GM23338 (cell line): ENCODE measurements around the gene SMOC1. TPM values are rescaled to one million over a fixed set of nuclear protein-coding genes. Genes with fewer than 3 reads are reported as not detected.

Experiments
- ATAC-seq: fragments of 200-7000 bp; cut with Tn5 transposase; 3 replicates; pipeline ENCODE4 v1.9.1; 2020
- DNase-seq: peaks from one replicate; pipeline ENCODE4 v3.0.0-alpha.2; 2015; ENCODE audit warnings: low spot score
- H2AFZ ChIP-seq: fragments of 200-600 bp; sonication (generic); 2 replicates; pipeline ENCODE4 v1.8.0; 2016; ENCODE audit warnings: antibody characterized with exemption, mild to moderate bottlenecking, moderate library complexity
- H3F3A ChIP-seq: fragments of 200-600 bp; sonication (generic); replicated peaks from 2 replicates; pipeline ENCODE4 v1.8.0; 2017; ENCODE audit warnings: antibody characterized with exemption, mixed run types, low read depth
- H3K27ac ChIP-seq: fragments of 200-600 bp; sonication (generic); 2 replicates; pipeline ENCODE4 v1.6.1; 2016; ENCODE audit warnings: low read depth
- H3K27me3 ChIP-seq: fragments of 200-600 bp; sonication (generic); 2 replicates; pipeline ENCODE4 v1.8.0; 2016; ENCODE audit warnings: mild to moderate bottlenecking, mixed run types, moderate library complexity; ENCODE audit not compliant: insufficient read depth
- H3K36me3 ChIP-seq: fragments of 200-600 bp; sonication (generic); 2 replicates; pipeline ENCODE4 v1.8.0; 2016; ENCODE audit warnings: mild to moderate bottlenecking; ENCODE audit not compliant: insufficient read depth
- H3K4me1 ChIP-seq: fragments of 200-600 bp; sonication (generic); 2 replicates; pipeline ENCODE4 v1.8.0; 2016; ENCODE audit warnings: mild to moderate bottlenecking, moderate library complexity; ENCODE audit not compliant: insufficient read depth
- H3K4me2 ChIP-seq: fragments of 200-600 bp; sonication (generic); 2 replicates; pipeline ENCODE4 v1.7.1; 2017; ENCODE audit warnings: mixed run types
- H3K4me3 ChIP-seq: fragments of 200-600 bp; sonication (generic); 2 replicates; pipeline ENCODE4 v1.6.1; 2016; ENCODE audit warnings: mixed run types
- H3K79me2 ChIP-seq: fragments of 200-600 bp; sonication (generic); replicated peaks from 2 replicates; pipeline ENCODE4 v1.8.0; 2017; ENCODE audit warnings: mild to moderate bottlenecking; ENCODE audit not compliant: insufficient read depth
- H3K9me2 ChIP-seq: fragments of 200-600 bp; sonication (generic); 2 replicates; pipeline ENCODE4 v1.8.0; 2017; ENCODE audit not compliant: insufficient read depth
- H4K20me1 ChIP-seq: fragments of 200-600 bp; sonication (generic); replicated peaks from 2 replicates; pipeline ENCODE4 v1.8.0; 2017; ENCODE audit warnings: mild to moderate bottlenecking; ENCODE audit not compliant: insufficient read depth
- H3K27ac Mint-ChIP-seq: 2 replicates; pipeline ENCODE4 v1.8.0; 2020; ENCODE audit warnings: inconsistent platforms, mild to moderate bottlenecking, moderate library complexity, mixed read lengths
- H3K27me3 Mint-ChIP-seq: 3 replicates; pipeline ENCODE4 v1.8.0; 2022; ENCODE audit warnings: low read depth, mild to moderate bottlenecking, moderate library complexity, mixed read lengths, inconsistent platforms; ENCODE audit not compliant: insufficient read depth, poor library complexity
- H3K36me3 Mint-ChIP-seq: 3 replicates; pipeline ENCODE4 v1.8.0; 2021; ENCODE audit warnings: low read depth, mild to moderate bottlenecking, inconsistent platforms, moderate library complexity, mixed read lengths
- H3K4me1 Mint-ChIP-seq: 3 replicates; pipeline ENCODE4 v1.8.0; 2020; ENCODE audit warnings: mild to moderate bottlenecking, inconsistent platforms, mixed read lengths
- H3K4me3 Mint-ChIP-seq: 3 replicates; pipeline ENCODE4 v1.8.0; 2021; ENCODE audit warnings: moderate library complexity, mild to moderate bottlenecking, inconsistent platforms, mixed read lengths
- H3K9me3 Mint-ChIP-seq: 3 replicates; pipeline ENCODE4 v1.8.0; 2020; ENCODE audit warnings: moderate library complexity, mild to moderate bottlenecking, inconsistent platforms, mixed read lengths
- CREB1 ChIP-seq: fragments of 250-450 bp; sonication (Bioruptor Pico); IDR thresholded peaks from 2 replicates; pipeline ENCODE4 v1.5.0; 2020; ENCODE audit warnings: low read depth, mild to moderate bottlenecking, moderate library complexity
- CTCF ChIP-seq, 2 experiments: fragments of 200-600 bp in 1 of 2; sonication (generic) in 1 of 2; conservative IDR thresholded peaks; 2 replicates each; pipeline versions ENCODE4 v1.5.1 to v1.6.1; 2016 to 2017; ENCODE audit warnings: antibody characterized with exemption in 2 of 2, low read depth in 2 of 2, mild to moderate bottlenecking in 2 of 2, moderate library complexity in 1 of 2
- ETS1 ChIP-seq: IDR thresholded peaks from 2 replicates; pipeline ENCODE4 v1.6.1; 2016; ENCODE audit warnings: antibody characterized with exemption
- EZH2 ChIP-seq: fragments of 200-600 bp; sonication (generic); IDR thresholded peaks from one replicate; pipeline ENCODE4 v1.8.0; 2017; ENCODE audit warnings: antibody characterized with exemption, mild to moderate bottlenecking, low read depth; ENCODE audit not compliant: unreplicated experiment
- EZH2phosphoT487 ChIP-seq: fragments of 200-600 bp; sonication (generic); IDR thresholded peaks from one replicate; pipeline ENCODE4 v1.8.1; 2018; ENCODE audit warnings: antibody characterized with exemption; ENCODE audit not compliant: unreplicated experiment
- JUNB ChIP-seq: IDR thresholded peaks from one replicate; pipeline ENCODE4 v1.6.1; 2016; ENCODE audit warnings: antibody characterized with exemption; ENCODE audit not compliant: unreplicated experiment
- NANOG ChIP-seq: IDR thresholded peaks from 2 replicates; pipeline ENCODE4 v1.6.1; 2016; ENCODE audit warnings: antibody characterized with exemption, borderline replicate concordance
- POLR2AphosphoS5 ChIP-seq: IDR thresholded peaks from 2 replicates; pipeline ENCODE4 v1.6.1; 2016; ENCODE audit warnings: antibody characterized with exemption, low read depth
- REST ChIP-seq: IDR thresholded peaks from one replicate; pipeline ENCODE4 v1.6.1; 2018; ENCODE audit warnings: antibody characterized with exemption; ENCODE audit not compliant: unreplicated experiment
- STAT1 ChIP-seq: IDR thresholded peaks from one replicate; pipeline ENCODE4 v1.6.1; 2016; ENCODE audit warnings: antibody characterized with exemption; ENCODE audit not compliant: unreplicated experiment
- ZNF114 ChIP-seq: fragments of 250-450 bp; sonication (Bioruptor Pico); IDR thresholded peaks from 2 replicates; pipeline ENCODE4 v1.5.0; 2020; ENCODE audit warnings: mild to moderate bottlenecking, moderate library complexity
- ZNF331 ChIP-seq: fragments of 250-450 bp; sonication (Bioruptor Pico); IDR thresholded peaks from 2 replicates; pipeline ENCODE4 v1.5.0; 2020; ENCODE audit warnings: low read depth, mild to moderate bottlenecking, moderate library complexity
- ZNF462 ChIP-seq: fragments of 250-450 bp; sonication (Bioruptor Pico); IDR thresholded peaks from 2 replicates; pipeline ENCODE4 v1.5.0; 2020; ENCODE audit warnings: mild to moderate bottlenecking, moderate library complexity
- polyA plus RNA-seq: library from polyadenylated mRNA; unstranded; fragments of >200 nt; fragmentation: Nextera tagmentation; extraction: Ambion mirVana; gene quantifications from 2 replicates; pipeline ENCODE4 v1.2.1, GENCODE V29; 2016
- total RNA-seq: library from RNA; depleted of rRNA; stranded (reverse); fragments of >200 nt; shearing (Covaris generic); gene quantifications from 2 replicates; pipeline ENCODE4 v1.2.3, GENCODE V29; 2014

SMOC1 gene
- total and polyA plus RNA-seq, 2 experiments from 2014 or later = 0.79 to 1.6 TPM

- TF ChIP-seq POLR2AphosphoS5 = no peak
- no peak for TF ChIP-seq STAT1
- no peak for TF ChIP-seq NANOG
- TF ChIP-seq ZNF331 = no peak
- no peak for TF ChIP-seq CTCF (conservative IDR thresholded peaks at IDR 0.05; ENCODE audit: low read depth in 2 of 2)
- TF ChIP-seq JUNB = no peak
- TF ChIP-seq CREB1 = no peak
- no peak for TF ChIP-seq EZH2phosphoT487
- TF ChIP-seq ZNF462 (CRISPR knock-in tag) = no peak
- TF ChIP-seq ZNF114 (CRISPR knock-in tag) = no peak
- TF ChIP-seq ETS1 = no peak
- no peak for TF ChIP-seq REST
- TF ChIP-seq EZH2 = no peak
- DNase-seq = no peak
- H3K4me3 ChIP-seq = no peak overlapping the region
- no peaks in the 10 kb centered on the region for H3F3A ChIP-seq
- H3K9me3 Mint-ChIP-seq = no peaks in the 10 kb centered on the region; the same call in 2 of the 3 replicates
- no peaks in the 10 kb centered on the region for H3K4me1 ChIP-seq
- no peaks in the 10 kb centered on the region for H4K20me1 ChIP-seq
- H3K27me3 Mint-ChIP-seq = peaks cover 8% of the 10 kb centered on the region
- H3K4me3 Mint-ChIP-seq = no peak overlapping the region
- H2AFZ ChIP-seq = no peak overlapping the region
- ATAC-seq = no peak
- H3K36me3 Mint-ChIP-seq = no peaks in the 10 kb centered on the region
- H3K9me2 ChIP-seq = peaks cover 6% of the 10 kb centered on the region; the same call in 1 of the 2 replicates
- H3K27ac Mint-ChIP-seq = no peak overlapping the region
- H3K4me2 ChIP-seq = no peak overlapping the region
- H3K27ac ChIP-seq = no peak overlapping the region
- no peaks in the 10 kb centered on the region for H3K27me3 ChIP-seq
- no peaks in the 10 kb centered on the region for H3K36me3 ChIP-seq
- no peaks in the 10 kb centered on the region for H3K79me2 ChIP-seq
- peaks cover 12% of the 10 kb centered on the region; the same call in 2 of the 3 replicates for H3K4me1 Mint-ChIP-seq
Observed at GRCh38 chr14:69997849-69998248, 118.6 kb downstream of the SMOC1 start.
